NCI-H2171 (cell line): ENCODE data around the gene KIAA0825.
A peak's percentile ranks its signal among the peaks of the same experiment; 100 is the strongest.
"Not testable (repeated sequence)": the region's sequence is repeated elsewhere in the genome, so short reads cannot be mapped to it uniquely, and the experiment has no call there.

Experiments used
- DNase-seq: peaks from one replicate; lab custom pipeline; 2025; lab: John Stamatoyannopoulos, UW

KIAA0825 gene

DNA sequence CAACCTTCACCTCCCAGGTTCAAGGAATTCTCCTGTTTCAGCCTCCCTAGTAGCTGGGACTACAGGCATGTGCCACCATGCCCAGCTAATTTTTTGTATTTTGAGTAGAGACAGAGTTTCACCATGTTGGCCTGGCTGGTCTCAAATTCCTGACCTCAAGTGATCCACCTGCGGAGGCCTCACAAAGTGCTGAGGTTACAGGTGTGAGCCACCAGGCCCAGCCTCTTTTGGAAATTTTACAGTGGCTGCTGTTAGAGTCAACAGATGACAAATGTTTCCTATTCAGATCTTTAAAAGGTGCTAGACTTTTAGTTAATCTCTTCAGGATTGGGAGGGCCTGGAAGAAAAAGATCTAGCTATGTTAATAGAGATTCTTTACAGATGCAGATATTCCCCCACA, 45.1 kb downstream of the KIAA0825 start:
- not testable (repeated sequence) for DNase-seq

DNA sequence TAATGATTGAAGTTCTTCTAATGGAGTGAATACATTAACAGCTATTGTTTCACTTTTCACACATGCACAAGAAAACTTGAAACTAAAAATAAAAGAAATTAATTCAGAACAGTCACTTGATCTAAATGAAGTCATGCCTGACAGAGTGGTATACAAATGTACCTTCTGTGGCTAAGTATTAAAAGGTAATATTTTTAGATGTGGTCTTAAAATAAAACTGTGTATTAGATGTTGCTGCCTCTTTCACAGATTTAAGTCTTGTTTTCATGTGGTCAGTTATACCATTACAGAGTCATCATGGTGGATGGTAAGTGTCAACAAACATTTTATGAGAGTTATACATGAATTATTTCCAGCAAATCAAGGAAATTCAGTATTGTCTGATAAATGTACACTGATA, 47.0 kb downstream of the KIAA0825 start:
- no peak for DNase-seq

DNA sequence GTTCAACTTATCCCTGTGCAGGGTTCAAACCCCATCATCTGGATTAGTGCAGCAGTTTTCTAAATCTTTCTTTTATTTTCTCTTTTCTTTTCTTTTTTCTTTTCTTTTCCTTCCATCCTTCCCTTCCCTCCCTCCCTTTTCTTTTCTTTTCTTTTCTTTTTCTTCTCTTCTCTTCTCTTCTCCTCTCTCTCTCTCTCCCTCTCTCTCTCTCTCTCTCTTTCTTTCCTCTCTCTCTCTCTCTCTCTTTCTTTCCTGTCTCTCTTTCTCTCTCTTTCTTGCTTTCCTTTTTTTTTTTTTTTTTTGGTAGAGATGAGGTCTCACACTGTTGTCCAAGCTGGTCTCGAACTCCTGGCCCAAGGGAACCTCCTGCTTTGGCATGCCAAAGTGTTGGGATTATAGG, 53.6 kb downstream of the KIAA0825 start:
- DNase-seq, result no peak

DNA sequence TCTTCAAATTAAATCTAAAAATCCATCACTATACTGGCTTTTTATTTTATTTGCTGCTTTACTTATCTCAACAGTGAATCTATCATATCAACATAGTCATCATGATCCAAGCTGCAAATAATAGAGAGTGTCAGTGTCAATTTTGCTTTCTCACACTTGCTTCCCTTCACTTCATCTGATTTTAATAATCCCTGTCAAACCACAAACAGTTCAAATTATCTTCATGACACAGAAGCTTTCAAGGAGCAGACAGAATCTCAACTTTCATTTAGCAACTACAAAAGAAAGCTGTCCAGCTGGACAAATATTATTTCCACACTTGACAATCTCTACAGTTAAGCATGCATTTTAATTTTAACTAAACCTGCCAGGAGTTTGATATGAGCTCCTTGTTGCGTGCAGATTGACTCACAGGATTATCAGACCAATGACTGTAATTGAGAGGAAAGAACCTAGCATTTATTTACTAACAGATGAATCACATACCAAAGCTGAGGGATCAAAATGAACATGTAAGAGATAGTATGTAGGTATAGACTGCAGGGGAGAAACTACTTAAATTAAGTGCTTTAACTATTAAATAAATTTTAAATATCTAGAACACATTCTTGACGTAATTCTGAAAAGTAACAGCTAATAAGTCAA, 56.0 kb downstream of the KIAA0825 start:
- no peak for DNase-seq

DNA sequence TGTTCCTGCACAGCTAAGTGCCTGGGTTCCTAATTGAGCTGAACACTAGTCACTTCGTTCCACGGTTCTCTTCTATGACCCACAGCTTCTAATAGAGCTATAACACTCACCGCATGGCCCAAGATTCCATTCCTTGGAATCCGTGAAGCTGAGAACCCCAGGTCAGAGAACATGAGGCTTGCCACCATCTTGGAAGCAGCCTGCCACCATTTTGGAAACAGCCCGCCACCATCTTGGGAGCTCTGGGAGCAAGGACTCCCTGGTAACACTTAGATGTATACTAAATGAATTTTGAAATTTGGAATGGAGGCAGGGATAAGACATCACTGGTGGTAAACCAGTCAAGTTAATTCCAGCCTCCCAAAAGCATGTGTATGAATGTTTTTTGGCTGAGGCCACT, 60.4 kb downstream of the KIAA0825 start:
- DNase-seq, result no peak

DNA sequence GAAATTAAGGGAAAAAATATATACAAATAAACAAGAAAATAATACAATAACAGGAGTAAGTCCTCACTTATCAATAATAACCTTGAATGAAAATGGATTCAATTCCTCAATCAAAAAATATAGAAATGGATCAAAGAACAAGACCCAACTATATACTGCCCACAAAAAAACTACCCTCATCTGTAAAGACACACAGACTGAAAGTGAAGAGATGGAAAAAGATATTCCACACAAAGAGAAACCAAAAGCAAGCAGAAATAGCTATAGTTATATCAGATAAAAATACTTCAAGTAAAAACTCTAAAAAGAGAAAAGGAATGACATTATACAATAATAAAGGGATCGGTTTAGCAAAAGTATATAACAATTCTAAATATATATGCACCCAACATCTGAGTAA, 66.5 kb downstream of the KIAA0825 start:
- no peak for DNase-seq

DNA sequence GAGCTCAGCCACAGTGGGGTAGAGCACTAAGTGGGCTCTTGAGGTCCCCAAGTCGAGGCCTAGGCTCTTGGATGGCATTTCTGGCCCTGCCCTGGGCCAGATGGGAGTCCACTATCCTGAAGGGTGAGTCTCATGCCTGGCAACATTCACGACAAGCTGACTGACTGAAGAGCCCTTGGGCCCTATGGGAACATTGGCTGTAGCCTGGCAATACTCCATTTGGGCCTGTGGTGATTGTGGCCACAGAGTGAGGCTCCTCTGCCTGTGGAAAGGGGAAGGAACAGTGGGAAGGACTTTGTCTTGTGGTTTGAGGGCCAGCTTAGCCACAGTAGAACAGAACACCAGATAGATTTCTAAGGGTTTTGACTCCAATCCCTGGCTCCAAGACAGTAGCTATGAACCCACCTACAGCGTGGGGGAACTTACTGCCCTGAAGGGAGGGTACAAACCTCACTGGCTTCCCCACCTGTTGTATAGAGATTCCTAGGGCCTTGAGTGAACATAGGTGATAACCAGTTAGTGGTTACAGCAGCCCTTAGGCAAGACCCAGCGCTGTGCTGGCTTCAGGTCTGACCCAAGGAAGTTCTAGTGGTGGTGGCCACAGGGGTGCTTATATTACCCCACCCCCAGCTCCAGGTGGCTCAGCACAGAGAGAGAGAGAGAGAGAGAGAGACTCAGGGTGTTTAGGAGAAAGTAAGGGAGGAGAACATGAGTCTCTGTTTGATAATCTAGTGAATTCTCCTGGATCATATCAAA, 72.4 kb downstream of the KIAA0825 start:
- DNase-seq, result no peak

DNA sequence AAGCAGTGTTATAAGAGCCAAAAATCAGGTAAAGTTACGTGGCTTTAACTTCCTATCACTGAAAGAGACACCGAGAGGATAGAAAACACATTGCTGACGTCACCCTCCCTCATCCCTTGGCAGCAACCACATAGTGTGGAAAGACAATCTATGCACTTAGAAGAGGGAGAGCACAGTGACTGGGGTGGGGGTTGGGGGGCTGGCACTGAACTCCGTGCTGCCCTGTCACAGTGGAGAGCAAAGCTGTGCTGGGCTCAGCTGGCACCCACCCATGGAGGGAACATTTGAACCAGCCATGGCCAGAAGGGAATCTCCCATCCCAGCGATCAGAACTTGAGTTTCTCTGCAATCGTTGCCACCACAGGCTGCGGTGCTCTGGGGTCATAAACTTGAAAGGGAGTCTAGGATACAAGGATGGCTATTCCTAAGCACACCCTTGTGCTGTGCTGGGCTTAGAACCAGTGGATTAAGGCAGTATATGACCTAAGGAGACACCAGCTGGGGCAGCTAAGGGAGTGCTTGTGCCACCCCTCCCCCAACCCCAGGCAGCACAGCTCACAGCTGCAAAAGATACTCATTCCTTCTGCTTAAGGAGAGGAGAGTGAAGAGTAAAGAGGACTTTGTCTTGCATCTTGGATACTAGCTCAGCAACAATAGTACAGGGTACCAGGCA, 73.4 kb downstream of the KIAA0825 start:
- no peak for DNase-seq

DNA sequence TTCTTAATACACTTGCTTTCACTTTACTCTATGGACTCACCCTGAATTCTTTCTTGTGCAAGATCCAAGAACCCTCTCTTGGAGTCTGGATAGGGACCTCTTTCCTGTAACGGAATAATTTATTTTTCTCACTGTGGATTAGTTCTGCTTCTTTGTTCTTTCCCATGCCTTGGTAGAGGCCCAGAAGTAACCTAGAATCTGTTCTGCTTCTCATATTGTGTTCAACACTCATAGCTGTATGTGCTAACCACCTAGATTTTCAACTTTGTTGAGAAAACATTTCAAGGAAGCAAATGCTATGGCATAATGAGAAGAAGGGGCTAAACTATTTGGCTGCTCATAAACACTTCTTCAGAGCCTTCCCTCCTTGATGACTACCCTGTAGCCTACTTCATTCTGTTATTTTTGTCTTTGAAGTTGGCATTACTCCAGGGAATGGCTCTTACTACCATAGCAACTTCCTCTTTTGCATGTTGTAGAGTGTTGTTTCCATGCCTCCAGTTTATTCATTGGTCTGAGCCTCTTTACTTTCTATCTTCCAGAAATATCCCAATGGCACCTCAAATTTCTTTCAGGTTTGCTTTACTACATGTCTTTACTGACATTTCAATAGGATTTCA, 74.3 kb downstream of the KIAA0825 start:
- no peak for DNase-seq

DNA sequence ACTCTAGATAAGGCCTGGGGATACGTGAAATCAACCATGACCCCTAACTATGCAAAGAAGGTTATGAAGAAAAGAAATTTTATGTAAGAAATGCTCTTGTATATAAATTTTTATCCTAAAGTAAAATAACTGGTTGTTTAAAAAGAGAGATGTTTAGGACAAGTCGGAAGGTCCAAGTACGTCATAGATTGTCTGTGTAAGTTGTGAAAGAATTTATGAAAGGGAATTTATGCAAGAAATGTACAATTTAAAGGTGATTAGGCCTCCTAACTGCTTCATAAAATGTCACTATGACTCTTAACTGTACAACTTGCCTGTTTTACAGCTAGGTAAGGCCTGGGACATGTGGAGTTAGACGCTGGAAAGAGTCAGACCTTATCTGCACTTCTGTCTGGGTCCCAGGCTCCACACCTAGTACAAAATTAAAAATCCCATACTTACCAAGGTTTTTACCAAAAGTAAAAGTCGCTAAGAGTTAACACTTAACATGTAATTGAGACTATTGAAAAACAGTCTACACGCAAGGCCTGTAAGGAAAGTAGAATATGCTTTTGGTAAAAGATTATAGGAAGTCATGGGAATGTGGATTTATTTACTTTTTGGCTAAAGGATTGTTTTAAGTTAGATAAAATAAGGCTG, 77.4 kb downstream of the KIAA0825 start:
- no peak for DNase-seq

DNA sequence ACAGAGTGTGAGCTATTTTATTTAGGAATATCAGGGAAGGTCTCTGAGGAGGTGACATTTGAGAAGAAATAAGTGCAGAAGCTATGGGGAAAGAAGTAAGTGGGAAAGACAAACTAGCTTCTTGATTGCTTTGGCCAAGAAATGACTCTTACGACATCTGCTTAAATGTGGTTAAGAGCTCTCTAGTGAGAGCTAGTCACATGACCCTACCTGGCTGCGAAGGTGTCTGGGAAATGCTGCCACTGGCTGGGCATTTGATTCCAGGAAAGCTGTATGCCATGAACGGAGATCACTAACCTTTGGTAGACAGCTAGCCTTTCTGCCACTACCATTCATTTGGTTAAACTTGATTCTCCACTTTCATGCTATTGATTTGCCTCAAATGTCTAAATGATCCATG, 80.1 kb downstream of the KIAA0825 start:
- DNase-seq, result no peak

DNA sequence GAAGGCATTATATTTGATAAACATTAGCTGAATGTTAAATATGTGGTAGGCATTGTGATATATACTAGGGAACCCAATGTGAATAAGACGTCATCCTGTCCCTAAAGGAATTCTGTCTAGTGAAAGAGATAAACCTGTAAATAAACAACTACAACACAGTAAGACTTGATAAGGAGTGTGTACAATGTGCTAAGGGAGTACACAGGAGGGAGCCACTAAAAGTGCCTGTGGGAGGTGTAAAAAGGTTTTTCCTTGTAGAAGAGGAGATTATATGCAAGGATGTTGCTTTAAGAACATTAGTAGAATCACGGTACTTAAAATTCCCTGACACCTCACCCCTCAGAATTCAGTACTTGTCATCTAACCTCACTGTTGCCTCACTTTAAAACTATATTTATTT, 91.7 kb downstream of the KIAA0825 start:
- no peak for DNase-seq

DNA sequence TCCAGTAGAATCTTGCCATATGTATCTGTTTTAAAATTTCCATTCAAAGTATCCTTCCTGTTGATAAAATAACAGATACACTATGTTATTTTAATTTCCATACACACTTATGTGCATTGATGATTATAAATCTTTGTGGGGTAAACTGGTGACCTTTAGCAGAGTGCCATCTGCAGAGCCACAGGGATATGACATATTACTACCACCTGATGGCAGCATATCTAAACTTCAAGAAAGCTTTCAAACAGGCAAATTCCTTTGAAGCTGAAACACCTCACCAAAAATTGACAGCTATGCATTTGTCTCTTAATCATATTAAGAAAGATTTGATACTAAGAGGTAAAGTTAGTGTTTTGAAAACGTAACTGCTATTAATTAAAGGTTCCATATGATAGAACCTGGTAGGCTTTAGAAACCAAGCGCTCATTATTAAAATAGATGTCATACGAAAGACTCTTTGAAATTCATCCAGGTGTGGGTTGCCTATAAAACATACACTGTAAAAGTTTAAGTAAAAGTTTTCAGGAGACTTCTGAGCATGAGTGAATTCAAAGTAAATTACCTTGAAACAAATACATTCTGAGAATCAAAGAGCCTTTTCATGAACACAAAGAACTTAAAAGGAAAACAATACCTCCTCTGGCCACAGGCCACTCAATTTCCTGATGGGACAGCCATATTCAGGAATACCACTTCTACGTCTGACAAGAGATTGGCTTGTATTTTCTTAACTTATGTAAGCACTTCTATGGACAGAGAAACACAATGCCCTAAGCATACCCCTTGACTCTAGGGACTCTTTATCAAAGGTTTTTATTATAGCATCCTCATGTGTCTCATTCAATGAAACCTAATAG, 93.3 kb downstream of the KIAA0825 start:
- DNase-seq, result no peak

DNA sequence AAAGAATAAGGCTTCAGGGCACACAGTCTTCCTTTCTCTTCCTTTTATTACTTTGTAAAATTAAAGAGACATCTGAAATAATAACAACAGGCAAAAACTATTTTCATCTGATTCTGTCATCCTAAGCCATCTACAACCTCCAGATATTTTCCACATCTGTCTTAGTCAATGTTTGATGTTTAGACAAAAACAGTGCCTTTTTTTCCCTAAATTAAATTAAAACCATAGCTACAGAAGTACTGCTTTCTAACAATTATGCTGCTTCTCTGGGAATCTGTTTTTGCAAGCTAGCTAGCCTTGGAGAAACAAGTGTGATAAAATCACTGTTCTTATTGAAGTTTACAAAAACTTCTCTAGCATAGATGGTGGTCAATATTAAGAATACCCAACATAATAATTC, 95.4 kb downstream of the KIAA0825 start:
- no peak for DNase-seq

DNA sequence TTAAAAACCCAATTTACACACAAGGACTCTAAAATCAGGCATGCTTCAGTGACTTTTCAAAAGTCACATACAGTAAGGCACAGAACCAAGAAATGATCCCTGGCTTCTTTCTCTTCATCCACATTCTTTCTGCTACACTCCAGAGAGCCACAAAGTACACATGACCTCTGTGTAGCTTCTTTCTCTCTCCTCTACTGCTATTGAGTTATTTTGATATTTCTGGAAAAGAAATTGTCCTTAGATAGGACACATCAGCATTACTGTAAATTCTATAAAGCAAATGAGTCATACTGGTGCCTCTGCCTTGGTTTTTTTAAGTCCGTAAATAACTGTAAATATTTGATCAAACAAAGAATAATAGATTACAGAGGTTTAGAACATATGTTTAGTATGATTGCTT, 96.3 kb downstream of the KIAA0825 start:
- no peak for DNase-seq

DNA sequence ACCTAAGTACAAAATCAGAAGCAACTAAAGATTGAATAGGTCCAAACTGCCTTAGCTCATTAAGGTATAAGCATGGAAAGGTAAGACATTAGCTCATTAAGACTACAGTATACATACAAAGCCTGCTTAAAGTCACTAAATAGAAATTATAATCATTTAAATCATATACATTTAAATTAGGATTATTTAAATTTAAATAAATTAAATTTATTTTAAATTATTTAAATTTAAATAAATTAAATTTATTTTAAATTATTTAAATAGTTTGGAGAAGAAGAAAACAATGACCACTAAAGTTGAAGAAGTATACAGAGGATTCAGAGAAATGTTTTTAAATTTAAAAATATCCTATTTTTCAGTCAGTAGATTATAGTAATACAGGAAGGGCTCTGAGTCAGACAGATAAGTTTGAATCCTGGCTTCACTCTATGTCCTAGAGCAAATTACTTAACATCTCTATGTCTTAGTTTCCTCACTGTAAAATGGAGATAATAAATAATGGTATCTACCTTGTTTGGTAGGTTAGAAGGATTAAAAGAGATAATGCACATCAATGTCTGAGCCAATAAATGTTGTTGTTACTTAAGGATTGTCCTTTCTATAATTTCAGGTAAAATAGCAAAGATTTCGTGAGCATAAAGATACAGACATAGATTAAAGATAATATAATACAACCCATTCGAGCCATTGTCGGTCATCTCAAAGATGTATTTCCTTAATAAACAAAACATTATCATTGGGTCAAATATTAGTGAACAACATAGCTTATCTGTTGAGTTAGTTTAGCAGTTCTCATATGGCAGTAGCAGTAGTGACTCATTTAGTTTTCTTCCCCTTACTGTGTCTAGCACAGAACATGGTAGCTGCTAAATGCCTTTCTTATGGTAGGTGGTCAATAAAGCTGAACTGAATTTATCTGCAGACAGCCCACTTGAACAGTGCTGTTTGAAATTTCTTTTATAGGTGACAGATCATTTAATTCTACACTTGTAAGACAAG, 100.6 kb downstream of the KIAA0825 start:
- DNase-seq, result no peak

DNA sequence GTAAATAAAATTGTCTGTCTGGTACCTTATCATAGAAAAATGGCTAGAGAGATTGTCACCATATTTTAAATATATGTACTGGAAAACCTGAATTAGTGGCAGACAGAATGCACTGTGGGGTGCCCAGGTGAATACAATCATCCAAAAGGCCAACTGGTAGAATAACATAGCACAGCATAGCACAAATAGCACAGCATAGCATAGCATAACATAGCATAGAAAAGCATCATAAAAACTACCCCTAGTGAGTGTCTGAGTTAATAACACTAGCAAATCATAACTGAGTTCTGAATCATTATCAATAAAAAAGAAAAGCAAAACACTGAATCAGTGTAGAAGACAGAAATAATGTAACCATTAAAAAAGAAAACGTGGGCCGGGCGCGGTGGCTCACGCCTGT, 102.3 kb downstream of the KIAA0825 start:
- DNase-seq, result no peak

DNA sequence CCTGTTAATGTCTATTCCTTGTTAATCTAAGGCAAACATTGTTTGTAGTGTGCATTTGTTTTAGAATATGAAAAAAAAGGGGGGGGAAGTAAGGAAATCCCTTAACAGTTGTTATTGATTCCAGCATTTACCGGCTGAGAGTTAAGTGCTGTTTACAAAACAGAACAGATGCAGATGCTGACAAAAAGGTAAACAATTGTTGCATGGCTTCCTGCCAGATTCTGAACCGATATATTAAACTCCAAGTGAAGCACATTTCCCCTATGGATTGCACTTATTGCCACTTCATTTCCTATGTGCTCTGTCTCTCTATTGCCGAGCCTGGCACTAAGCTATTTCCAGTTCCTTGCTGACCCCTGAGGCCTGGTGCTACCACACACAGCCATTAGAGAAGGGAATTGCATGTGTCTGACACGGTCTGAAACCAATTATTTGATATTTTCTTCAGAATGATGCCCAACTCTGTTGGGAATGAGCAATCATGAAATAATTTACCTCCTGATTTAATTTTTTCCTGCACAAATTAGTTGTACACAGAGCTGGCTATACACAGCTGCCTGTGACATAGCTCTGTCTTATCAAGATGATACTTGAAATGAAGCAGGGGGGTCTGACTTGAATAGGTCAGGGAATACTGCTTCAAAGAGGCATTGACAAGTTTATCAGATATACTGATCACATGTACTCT, 109.8 kb downstream of the KIAA0825 start:
- peak; percentile 35 for DNase-seq

DNA sequence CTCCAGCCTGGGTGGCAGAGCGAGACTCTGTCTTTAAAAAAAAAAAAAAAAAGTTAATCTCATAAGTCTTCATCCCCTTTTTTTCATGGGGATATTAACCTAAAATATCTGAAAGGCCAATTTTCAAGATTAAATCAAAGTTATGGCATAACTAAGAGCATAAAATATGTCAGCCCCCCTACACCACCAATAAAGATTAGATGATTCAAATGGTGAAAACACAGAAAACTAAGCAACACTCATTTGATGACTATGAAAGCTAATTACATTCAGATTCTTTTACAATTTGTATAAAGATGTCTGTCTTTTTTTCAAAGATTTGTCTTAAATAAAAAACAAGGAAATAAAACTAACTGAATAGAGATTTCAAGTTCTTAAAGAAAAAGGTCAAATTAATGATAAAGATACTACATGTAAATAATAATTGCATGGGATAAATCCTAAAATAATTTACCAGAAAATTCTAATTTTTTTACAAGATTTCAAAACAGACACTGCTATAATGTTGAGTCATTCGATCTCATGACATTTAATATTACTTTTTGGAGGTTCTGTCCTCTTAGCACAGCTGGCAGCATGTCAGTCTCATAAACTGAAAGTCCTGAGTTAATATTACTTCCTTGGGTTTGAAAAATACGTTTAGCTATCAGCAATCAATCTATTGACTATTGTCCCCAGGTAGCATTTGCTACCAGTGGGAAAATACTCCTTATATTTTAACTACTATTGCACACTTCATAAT, 112.9 kb downstream of the KIAA0825 start:
- DNase-seq, result no peak
